PC-3 (cell line): ENCODE results near the gene SRCAP. TPM values are rescaled to one million over a fixed set of nuclear protein-coding genes. Genes with fewer than 3 reads are reported as not detected.

ENCODE experiments used
- ATAC-seq: fragments of 200-7000 bp; cut with Tn5 transposase; 2 replicates; pipeline ENCODE4 v1.9.1; 2020; ENCODE audit warnings: mild to moderate bottlenecking, moderate library complexity
- BruUV-seq: library from RNA; stranded (reverse); fragments of 400-500 nt; replicated peaks from 2 replicates; lab custom pipeline; 2021; lab: Mats Ljungman, UMichigan
- CTCF ChIA-PET: fragments of 300-600 bp; sonication (Branson Sonifier 250); formaldehyde crosslinking; loops from one replicate; lab custom pipeline; 2022; ENCODE audit warnings: antibody characterized with exemption; lab: Charles Lee
- POLR2A ChIA-PET: fragments of 300-600 bp; sonication (Branson Sonifier 250); formaldehyde crosslinking; loops from one replicate; lab custom pipeline; 2022; ENCODE audit warnings: antibody characterized with exemption; ENCODE audit not compliant: unreplicated experiment; lab: Charles Lee
- DNase-seq: peaks from one replicate; pipeline ENCODE4 v3.0.0-alpha.2; 2015
- H2AFZ ChIP-seq: fragments of 300-600 bp; sonication (generic); 2 replicates; pipeline ENCODE4 v1.6.0; 2016; ENCODE audit warnings: antibody characterized with exemption, low read length
- H3F3A ChIP-seq: fragments of 300-600 bp; sonication (generic); one replicate; pipeline ENCODE4 v1.6.0; 2017; ENCODE audit warnings: antibody characterized with exemption, low read length, control low read depth, mild to moderate bottlenecking; ENCODE audit not compliant: unreplicated experiment
- H3K27ac ChIP-seq: fragments of 300-600 bp; sonication (generic); 2 replicates; pipeline ENCODE4 v1.5.1; 2016; ENCODE audit warnings: mild to moderate bottlenecking, low read length
- H3K27me3 ChIP-seq: fragments of 300-600 bp; sonication (generic); 2 replicates; pipeline ENCODE4 v1.6.1; 2016; ENCODE audit warnings: low read length, mixed read lengths
- H3K36me3 ChIP-seq: fragments of 300-600 bp; sonication (generic); 2 replicates; pipeline ENCODE4 v1.6.1; 2016; ENCODE audit warnings: low read depth, mixed run types, low read length, mixed read lengths
- H3K4me1 ChIP-seq: fragments of 300-600 bp; sonication (generic); 2 replicates; pipeline ENCODE4 v1.5.1; 2016; ENCODE audit warnings: low read length; ENCODE audit not compliant: insufficient read depth
- H3K4me2 ChIP-seq: fragments of 300-600 bp; sonication (generic); 2 replicates; pipeline ENCODE4 v1.6.0; 2016; ENCODE audit warnings: low read length
- H3K4me3 ChIP-seq: fragments of 300-600 bp; sonication (generic); 2 replicates; pipeline ENCODE4 v1.5.1; 2016; ENCODE audit warnings: mild to moderate bottlenecking, low read length, mixed read lengths
- H3K79me2 ChIP-seq: fragments of 300-600 bp; sonication (generic); 2 replicates; pipeline ENCODE4 v1.6.1; 2017; ENCODE audit warnings: low read length, mixed read lengths
- H3K9ac ChIP-seq: fragments of 300-600 bp; sonication (generic); 2 replicates; pipeline ENCODE4 v1.6.0; 2016; ENCODE audit warnings: mild to moderate bottlenecking, low read length
- H3K9me2 ChIP-seq: fragments of 300-600 bp; sonication (generic); replicated peaks from 2 replicates; pipeline ENCODE4 v1.6.1; 2016; ENCODE audit warnings: mixed run types, low read length, mixed read lengths
- H3K9me3 ChIP-seq: fragments of 300-600 bp; sonication (generic); 2 replicates; pipeline ENCODE4 v1.6.1; 2016; ENCODE audit warnings: low read length, mixed read lengths
- H4K20me1 ChIP-seq: fragments of 300-600 bp; sonication (generic); 2 replicates; pipeline ENCODE4 v1.6.1; 2016; ENCODE audit warnings: low read length, mixed read lengths
- CTCF ChIP-seq: fragments of 300-600 bp; sonication (generic); conservative IDR thresholded peaks from 2 replicates; pipeline ENCODE4 v1.5.1; 2017; ENCODE audit warnings: antibody characterized with exemption, low read depth, mild to moderate bottlenecking, low read length
- EZH2 ChIP-seq: fragments of 300-600 bp; sonication (generic); IDR thresholded peaks from one replicate; pipeline ENCODE4 v1.6.1; 2017; ENCODE audit warnings: antibody characterized with exemption, mild to moderate bottlenecking, low read length; ENCODE audit not compliant: unreplicated experiment
- EZH2phosphoT487 ChIP-seq: fragments of 300-600 bp; sonication (generic); IDR thresholded peaks from 2 replicates; pipeline ENCODE4 v1.6.1; 2018; ENCODE audit warnings: mild to moderate bottlenecking, antibody characterized with exemption, low read length, borderline replicate concordance
- intact Hi-C: fragments of 100-400 bp; cut with micrococcal nuclease; formaldehyde crosslinking; loops from 2 replicates; pipeline ENCODE4 v1.9.0; 2023
- total RNA-seq: library from RNA; depleted of rRNA; stranded (reverse); fragments of >200 nt; gene quantifications from 2 replicates; pipeline ENCODE4 v1.2.3, GENCODE V29; 2014

SRCAP gene
- total RNA-seq, 1 experiment from 2014 or later = 19.0 TPM

- H3K9ac ChIP-seq = peak overlapping the region; percentile 94; the same call in 1 of the 2 replicates
- no TSS peak for BruUV-seq
- CTCF ChIA-PET = no interaction called here
- H4K20me1 ChIP-seq = no peaks in the 10 kb centered on the region
- ATAC-seq (peak; percentile 4; the same call in 1 of the 2 replicates), DNase-seq (no peak)
- no peak for TF ChIP-seq EZH2
- no peak for TF ChIP-seq EZH2phosphoT487
- TF ChIP-seq CTCF = no peak
- intact Hi-C loops = no loop called here
- H3F3A ChIP-seq = no peaks in the 10 kb centered on the region
- H3K4me3 ChIP-seq = peak overlapping the region; percentile 82; the same call in 1 of the 2 replicates
- H3K36me3 ChIP-seq = peaks cover 4% of the 10 kb centered on the region; the same call in 1 of the 2 replicates
- no peaks in the 10 kb centered on the region for H3K27me3 ChIP-seq
- peak overlapping the region; percentile 99 for H3K4me2 ChIP-seq
- no peak overlapping the region for H3K27ac ChIP-seq
- no peaks in the 10 kb centered on the region for H3K9me3 ChIP-seq
- no peak overlapping the region for H2AFZ ChIP-seq
- peaks cover 5% of the 10 kb centered on the region for H3K4me1 ChIP-seq
- POLR2A ChIA-PET = interaction anchor here (0.6 kb wide), 1 partner anchor 80 kb away, joined by 9 read pairs; no protein-coding TSS in a partner anchor
- no peaks in the 10 kb centered on the region for H3K79me2 ChIP-seq
- no peaks in the 10 kb centered on the region for H3K9me2 ChIP-seq
These were observed 75.6 kb downstream of the SRCAP start for GRCh38 chr16:30774367-30775130.

- TF ChIP-seq EZH2phosphoT487 (no peak), CTCF (no peak), EZH2 (no peak)
- Histone ChIP-seq H3K36me3 (peaks cover 4% of the 10 kb centered on the region; the same call in 1 of the 2 replicates), H3K9me3 (no peaks in the 10 kb centered on the region), H3K9me2 (no peaks in the 10 kb centered on the region), H3K9ac (peak overlapping the region; percentile 94), H3K4me1 (peaks cover 5% of the 10 kb centered on the region), H4K20me1 (no peaks in the 10 kb centered on the region), H3K4me2 (peak overlapping the region; percentile 99), H3K4me3 (peak overlapping the region; percentile 82), H3F3A (no peaks in the 10 kb centered on the region), H3K27me3 (no peaks in the 10 kb centered on the region), H3K27ac (peak overlapping the region; percentile 73; the same call in 1 of the 2 replicates), H3K79me2 (no peaks in the 10 kb centered on the region), H2AFZ (peak overlapping the region; percentile 79; the same call in 1 of the 2 replicates)
- POLR2A ChIA-PET = interaction anchor here (0.6 kb wide), 1 partner anchor 79 kb away, joined by 9 read pairs; no protein-coding TSS in a partner anchor
- BruUV-seq = TSS peak; percentile 16
- ATAC-seq = no peak
- CTCF ChIA-PET = no interaction called here
- intact Hi-C loops = no loop called here
- DNase-seq = no peak
These were observed 76.1 kb downstream of the SRCAP start for GRCh38 chr16:30775131-30775391.
